ENCODE measurements around the gene PIGS. TPM values are rescaled to one million over a fixed set of nuclear protein-coding genes. Genes with fewer than 3 reads are reported as not detected.

The PIGS gene
- total and polyA plus RNA-seq, 4 donors, result 10.0 to 71.9 (median 57.2) TPM

- TF ChIP-seq CTCF (IDR thresholded peaks at IDR 0.05; ENCODE audit: control extremely low read depth, extremely low read depth), result no peak
- Histone ChIP-seq H3K9me3 (ENCODE audit: control insufficient read depth in 4 of 4, insufficient read depth in 3 of 4, low read length in 3 of 4) (no peaks in the 10 kb centered on the region), H3K27ac (ENCODE audit: low read depth in 1 of 2, low read length in 1 of 2) (peak within 1 kb of the TSS in 1 of 2 donors; percentile 61), H3K9ac (ENCODE audit: insufficient read depth in 1 of 2, low read length in 2 of 2) (peak within 1 kb of the TSS in 1 of 2 donors; percentile 57), H3K4me3 (peak within 1 kb of the TSS; percentile 66), H3K4me1 (ENCODE audit: control insufficient read depth in 5 of 5, insufficient read depth in 5 of 5, low read length in 5 of 5) (peaks cover 0 to 12% (median 4%) of the 10 kb centered on the region in 5 donors), H3K36me3 (ENCODE audit: control insufficient read depth in 4 of 4, insufficient read depth in 4 of 4, low read length in 4 of 4) (peaks cover 6 to 35% (median 31%) of the 10 kb centered on the region in 4 donors), H3K27me3 (ENCODE audit: control insufficient read depth in 3 of 3, insufficient read depth in 3 of 3, low read length in 2 of 3) (no peaks in the 10 kb centered on the region)
- 2 to 3% methylated on average over 32 to 66 of the region's 67 CpGs for WGBS, 2 donors
- peak; percentile 85 to 88 (median 87) for DNase-seq
- ATAC-seq (ENCODE audit: insufficient read depth, low FRiP score), result peak; percentile 94
Measured at GRCh38 chr17:28552176-28552999, 18.9 kb downstream of the PIGS start, which contains the start of gene UNC119. TSS of gene UNC119 (minus strand) at chr17:28552624. CDS start at chr17:28552557, 67 bp downstream.

- DNase-seq (peak; percentile 39 to 55 (median 39)), ATAC-seq (ENCODE audit: insufficient read depth, low FRiP score) (no peak)
- TF ChIP-seq CTCF (IDR thresholded peaks at IDR 0.05; ENCODE audit: control extremely low read depth, extremely low read depth), result no peak
- WGBS, 2 donors, result 18 to 22% methylated on average over 10 of the region's 10 CpGs
- Histone ChIP-seq H3K4me3 (no peak overlapping the region), H3K27me3 (ENCODE audit: control insufficient read depth in 3 of 3, insufficient read depth in 3 of 3, low read length in 2 of 3) (no peaks in the 10 kb centered on the region), H3K9ac (ENCODE audit: insufficient read depth in 1 of 2, low read length in 2 of 2) (no peak overlapping the region), H3K36me3 (ENCODE audit: control insufficient read depth in 4 of 4, insufficient read depth in 4 of 4, low read length in 4 of 4) (peaks cover 4 to 29% (median 25%) of the 10 kb centered on the region in 4 donors), H3K27ac (ENCODE audit: low read depth in 1 of 2, low read length in 1 of 2) (no peak overlapping the region), H3K9me3 (ENCODE audit: control insufficient read depth in 4 of 4, insufficient read depth in 3 of 4, low read length in 3 of 4) (no peaks in the 10 kb centered on the region), H3K4me1 (ENCODE audit: control insufficient read depth in 5 of 5, insufficient read depth in 5 of 5, low read length in 5 of 5) (peaks cover 0 to 12% (median 4%) of the 10 kb centered on the region in 5 donors)
Measured at GRCh38 chr17:28551421-28552175, 19.7 kb downstream of the PIGS start.

GRCh38 chr17:28550858-28551257 is 20.5 kb downstream of the PIGS start:
- H3K4me1 ChIP-seq (ENCODE audit: control insufficient read depth in 5 of 5, insufficient read depth in 5 of 5, low read length in 5 of 5), result peaks cover 0 to 12% (median 4%) of the 10 kb centered on the region in 5 donors
- ATAC-seq (ENCODE audit: insufficient read depth, low FRiP score), result no peak
- H3K27ac ChIP-seq (ENCODE audit: low read depth in 1 of 2, low read length in 1 of 2), result no peak overlapping the region
- WGBS, 2 donors, result 90 to 100% methylated on average over 1 of the region's 1 CpG
- peaks cover under 1 to 24% (median 19%) of the 10 kb centered on the region in 4 donors for H3K36me3 ChIP-seq (ENCODE audit: control insufficient read depth in 4 of 4, insufficient read depth in 4 of 4, low read length in 4 of 4)
- no peaks in the 10 kb centered on the region for H3K27me3 ChIP-seq (ENCODE audit: control insufficient read depth in 3 of 3, insufficient read depth in 3 of 3, low read length in 2 of 3)
- TF ChIP-seq CTCF (IDR thresholded peaks at IDR 0.05; ENCODE audit: control extremely low read depth, extremely low read depth), result no peak
- no peak overlapping the region for H3K4me3 ChIP-seq
- no peaks in the 10 kb centered on the region for H3K9me3 ChIP-seq (ENCODE audit: control insufficient read depth in 4 of 4, insufficient read depth in 3 of 4, low read length in 3 of 4)
- H3K9ac ChIP-seq (ENCODE audit: insufficient read depth in 1 of 2, low read length in 2 of 2), result no peak overlapping the region
- no peak for DNase-seq

All from lung (tissue), 12 donors.